ENCODE data around the gene RIT2. TPM values are rescaled to one million over a fixed set of nuclear protein-coding genes. Genes with fewer than 3 reads are reported as not detected.

The RIT2 gene
- total and polyA plus RNA-seq, 8 donors, result 0.12 TPM; not detected in 7

DNA sequence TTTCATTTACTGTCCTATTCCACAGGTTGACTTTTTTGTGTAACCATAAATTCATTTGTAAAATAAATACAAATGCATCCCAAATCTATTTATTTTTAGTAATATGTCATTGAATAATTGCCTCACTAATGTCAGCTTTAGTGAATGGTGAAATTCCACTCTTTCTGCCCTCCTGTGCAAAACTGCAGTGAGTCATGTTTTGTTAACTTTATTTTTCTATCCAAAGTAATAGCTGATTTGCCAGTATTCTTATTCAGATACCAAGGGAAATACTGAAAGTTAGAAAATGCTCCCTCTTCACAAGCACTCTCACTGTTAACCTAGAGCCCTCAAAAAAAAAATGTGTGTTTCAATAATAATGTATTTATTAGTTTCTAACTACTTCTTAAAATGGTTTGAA, 322.8 kb downstream of the RIT2 start:
- Histone ChIP-seq H3K36me3 (no peaks in the 10 kb centered on the region), H3K4me1 (no peaks in the 10 kb centered on the region), H3K4me3 (no peak overlapping the region), H3K9me3 (no peaks in the 10 kb centered on the region), H3K27me3 (peaks cover 0 to 1% (median 0%) of the 10 kb centered on the region in 4 donors), H3K27ac (no peak overlapping the region)
- DNase-seq (no peak), FAIRE-seq (no peak), ATAC-seq (no peak)
- intact Hi-C loops (cut with DNase I), result no loop called here
- TF ChIP-seq, protein P1, sequence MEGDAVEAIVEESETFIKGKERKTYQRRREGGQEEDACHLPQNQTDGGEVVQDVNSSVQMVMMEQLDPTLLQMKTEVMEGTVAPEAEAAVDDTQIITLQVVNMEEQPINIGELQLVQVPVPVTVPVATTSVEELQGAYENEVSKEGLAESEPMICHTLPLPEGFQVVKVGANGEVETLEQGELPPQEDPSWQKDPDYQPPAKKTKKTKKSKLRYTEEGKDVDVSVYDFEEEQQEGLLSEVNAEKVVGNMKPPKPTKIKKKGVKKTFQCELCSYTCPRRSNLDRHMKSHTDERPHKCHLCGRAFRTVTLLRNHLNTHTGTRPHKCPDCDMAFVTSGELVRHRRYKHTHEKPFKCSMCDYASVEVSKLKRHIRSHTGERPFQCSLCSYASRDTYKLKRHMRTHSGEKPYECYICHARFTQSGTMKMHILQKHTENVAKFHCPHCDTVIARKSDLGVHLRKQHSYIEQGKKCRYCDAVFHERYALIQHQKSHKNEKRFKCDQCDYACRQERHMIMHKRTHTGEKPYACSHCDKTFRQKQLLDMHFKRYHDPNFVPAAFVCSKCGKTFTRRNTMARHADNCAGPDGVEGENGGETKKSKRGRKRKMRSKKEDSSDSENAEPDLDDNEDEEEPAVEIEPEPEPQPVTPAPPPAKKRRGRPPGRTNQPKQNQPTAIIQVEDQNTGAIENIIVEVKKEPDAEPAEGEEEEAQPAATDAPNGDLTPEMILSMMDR (IDR thresholded peaks at IDR 0.05), result no peak

DNA sequence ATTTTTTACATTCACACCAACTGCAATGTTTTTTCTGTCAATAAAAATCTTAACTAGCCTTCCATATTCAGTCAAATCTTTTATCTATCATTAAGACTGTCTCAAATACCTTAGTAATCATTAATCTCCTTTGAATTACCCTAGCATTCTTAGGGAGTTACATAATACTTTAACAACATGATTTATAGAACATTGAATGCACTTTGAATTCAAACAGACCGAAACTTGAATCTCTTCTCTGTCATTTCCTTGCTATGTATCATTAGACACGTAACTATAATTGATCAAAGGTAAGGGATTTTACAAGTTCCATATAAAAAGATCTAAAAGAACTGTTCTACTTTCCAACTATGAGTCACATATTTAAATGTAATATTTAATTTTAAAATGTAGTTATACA, 330.9 kb downstream of the RIT2 start:
- H3K4me3 ChIP-seq, result no peak overlapping the region
- H3K27me3 ChIP-seq, result peaks cover 0 to 4% (median 0%) of the 10 kb centered on the region in 4 donors
- no peak overlapping the region for H3K27ac ChIP-seq
- ATAC-seq (no peak), DNase-seq (no peak), FAIRE-seq (no peak)
- H3K36me3 ChIP-seq, result no peaks in the 10 kb centered on the region
- TF ChIP-seq, protein P1 (IDR thresholded peaks at IDR 0.05), result no peak
- no peaks in the 10 kb centered on the region for H3K4me1 ChIP-seq
- 15 to 25% methylated on average over 2 of the region's 2 CpGs for WGBS, 2 donors
- intact Hi-C loops (cut with DNase I), result no loop called here
- no peaks in the 10 kb centered on the region for H3K9me3 ChIP-seq

DNA sequence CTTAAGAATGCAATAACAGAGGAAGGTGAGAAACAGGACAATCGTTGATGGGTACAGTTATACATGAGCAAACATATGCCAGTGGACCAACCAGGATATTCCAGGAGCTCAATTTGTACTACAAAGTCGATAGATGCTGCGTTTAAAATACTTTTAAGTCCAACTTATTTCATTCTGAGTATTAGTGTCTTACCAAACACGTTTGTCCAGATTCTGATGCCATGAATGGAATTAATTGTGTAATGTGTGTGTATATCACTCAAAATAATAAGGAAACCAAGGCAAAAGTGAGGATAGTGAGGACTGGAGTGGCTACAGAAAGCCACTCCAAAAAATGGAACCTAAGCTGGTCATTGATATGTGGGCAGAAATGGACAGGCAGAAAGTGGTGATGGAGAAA, 332.6 kb downstream of the RIT2 start:
- Histone ChIP-seq H3K4me3 (no peak overlapping the region), H3K4me1 (no peaks in the 10 kb centered on the region), H3K27ac (no peak overlapping the region), H3K9me3 (no peaks in the 10 kb centered on the region), H3K36me3 (no peaks in the 10 kb centered on the region), H3K27me3 (peaks cover 0 to 4% (median 0%) of the 10 kb centered on the region in 4 donors)
- intact Hi-C loops (cut with DNase I), result no loop called here
- 33 to 39% methylated on average over 4 of the region's 4 CpGs for WGBS, 2 donors
- no peak for ATAC-seq
- no peak for DNase-seq
- TF ChIP-seq, protein P1 (IDR thresholded peaks at IDR 0.05), result no peak
- no peak for FAIRE-seq

DNA sequence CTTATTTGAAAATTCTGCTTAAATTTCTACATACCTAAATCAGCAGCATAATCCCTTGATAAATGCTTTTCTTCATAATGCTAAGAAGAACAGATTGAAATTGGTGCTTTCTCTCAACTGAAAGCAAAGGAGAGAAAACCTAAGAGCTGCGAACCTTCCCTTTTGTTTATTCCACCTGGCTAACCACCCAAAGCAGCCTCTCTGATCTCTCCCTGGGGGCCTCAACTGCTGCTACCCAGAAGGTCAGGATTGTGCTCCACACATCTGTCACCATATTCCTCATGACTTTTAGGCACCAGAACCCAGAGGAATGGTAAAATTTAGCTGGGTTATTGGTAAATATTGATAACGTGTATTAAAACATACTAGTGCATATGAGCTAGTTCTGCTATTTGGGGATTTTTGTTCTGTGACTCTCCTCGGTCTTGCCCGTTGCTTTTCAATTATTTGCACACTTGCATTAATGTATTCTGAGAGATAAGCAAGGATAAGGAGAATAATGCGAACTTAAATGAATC, 334.1 kb downstream of the RIT2 start:
- ATAC-seq, result no peak
- Histone ChIP-seq H3K27me3 (no peaks in the 10 kb centered on the region), H3K4me3 (no peak overlapping the region), H3K36me3 (no peaks in the 10 kb centered on the region), H3K9me3 (no peaks in the 10 kb centered on the region), H3K4me1 (no peaks in the 10 kb centered on the region), H3K27ac (no peak overlapping the region)
- intact Hi-C loops (cut with DNase I), result no loop called here
- 46 to 49% methylated on average over 5 of the region's 5 CpGs for WGBS, 2 donors
- TF ChIP-seq, protein P1 (IDR thresholded peaks at IDR 0.05), result no peak
- no peak for DNase-seq
- no peak for FAIRE-seq

DNA sequence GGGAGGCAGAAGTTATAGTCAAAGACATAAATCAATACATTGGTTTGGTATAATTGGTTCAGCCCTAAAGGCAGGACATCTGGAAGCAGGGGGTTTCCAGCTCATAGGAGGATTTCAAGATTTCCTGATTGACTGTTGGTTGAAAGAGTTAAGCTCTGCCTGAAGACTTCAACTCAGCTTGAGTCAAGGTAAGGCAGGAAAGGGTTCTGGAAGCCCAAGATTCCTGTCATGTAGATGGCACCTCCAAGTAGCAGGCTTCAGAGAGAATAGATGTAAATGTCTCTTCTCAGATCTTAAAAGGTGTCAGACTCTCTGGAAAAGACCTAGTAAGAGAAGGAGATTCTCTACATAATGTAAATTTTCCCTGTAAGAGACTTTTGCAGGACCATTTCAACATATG, 335.3 kb downstream of the RIT2 start:
- Histone ChIP-seq H3K4me1 (no peaks in the 10 kb centered on the region), H3K27me3 (no peaks in the 10 kb centered on the region), H3K9me3 (no peaks in the 10 kb centered on the region), H3K4me3 (no peak overlapping the region), H3K27ac (no peak overlapping the region), H3K36me3 (no peaks in the 10 kb centered on the region)
- no peak for ATAC-seq
- FAIRE-seq, result no peak
- intact Hi-C loops (cut with DNase I), result no loop called here
- DNase-seq, result no peak
- TF ChIP-seq, protein P1 (IDR thresholded peaks at IDR 0.05), result no peak
